Upper lobe of left lung (tissue), 6 donors: Measurements from ENCODE around the gene ARHGEF1. TPM values are rescaled to one million over a fixed set of nuclear protein-coding genes. Genes with fewer than 3 reads are reported as not detected.

Experiments used
- ATAC-seq, 2 donors: fragments of 200-7000 bp; cut with Tn5 transposase; one replicate each; pipeline ENCODE4 v1.9.1; 2022; ENCODE audit warnings: mild to moderate bottlenecking in 2 of 2, moderate library complexity in 2 of 2; ENCODE audit not compliant: low FRiP score in 2 of 2
- DNase-seq, 2 donors: peaks; one replicate each; pipeline ENCODE4 v3.0.0-alpha.2; 2019 to 2020
- H3K27ac ChIP-seq, 4 donors: fragments of 200-600 bp; sonication (generic); one replicate each; pipeline ENCODE4 v1.5.1; 2016 to 2019
- H3K27me3 ChIP-seq, 4 donors: fragments of 200-600 bp; sonication (generic); one replicate each; pipeline ENCODE4 v1.5.1; 2017 to 2019
- H3K36me3 ChIP-seq, 4 donors: fragments of 200-600 bp; sonication (generic); one replicate each; pipeline ENCODE4 v1.5.1; 2016 to 2019
- H3K4me1 ChIP-seq, 4 donors: fragments of 200-600 bp; sonication (generic); one replicate each; pipeline ENCODE4 v1.5.1; 2018 to 2019
- H3K4me3 ChIP-seq, 4 donors: fragments of 200-600 bp; sonication (generic); one replicate each; pipeline ENCODE4 v1.5.1; 2017 to 2019; ENCODE audit warnings: mild to moderate bottlenecking in 2 of 4, moderate library complexity in 1 of 4
- H3K9me3 ChIP-seq, 4 donors: fragments of 200-600 bp; sonication (generic); one replicate each; pipeline ENCODE4 v1.5.1; 2018 to 2019
- EP300 ChIP-seq, 4 donors: sonication (generic); formaldehyde crosslinking; IDR thresholded peaks; one replicate each; pipeline ENCODE4 v1.5.1; 2017; ENCODE audit warnings: antibody characterized with exemption in 4 of 4, control low read depth in 2 of 4
- POLR2A ChIP-seq, 4 donors: fragments of 450-650 bp; IDR thresholded peaks; one replicate each; pipeline ENCODE4 v1.5.1; 2016 to 2017; ENCODE audit warnings: antibody characterized with exemption in 4 of 4, mild to moderate bottlenecking in 2 of 4
- POLR2AphosphoS5 ChIP-seq, 2 donors: sonication (generic); formaldehyde crosslinking; IDR thresholded peaks; one replicate each; pipeline ENCODE4 v1.5.1; 2017; ENCODE audit warnings: antibody characterized with exemption in 2 of 2
- WGBS, 2 donors: methylation state at CpG; one replicate each; pipeline ENCODE4 v1.1.5; 2017 to 2018; 5-methylcytosine and 5-hydroxymethylcytosine counted together
- total RNA-seq, 6 donors: library from RNA; depleted of rRNA in 4 of 6; stranded (reverse); fragments of >200 nt in 4 of 6; gene quantifications; one replicate each; pipeline versions ENCODE4 v1.1.0 to v1.2.1, GENCODE V29; 2016 to 2021
- TF ChIP-seq, protein P1 (sequence below), 6 experiments: fragments of 450-650 bp in 4 of 6; fragments of 200-600 bp in 2 of 6; sonication (generic) in 2 of 6; IDR thresholded peaks; one replicate each; pipeline ENCODE4 v1.5.1; 2016 to 2019; ENCODE audit warnings: antibody characterized with exemption in 6 of 6
- donor health status: DM: no; HTN: no; CAD: no; lungs with moderate emphysema.
- donor health status: DM: no; HTN: yes; CAD: no; lungs with severe emphysema.

The ARHGEF1 gene, protein sequence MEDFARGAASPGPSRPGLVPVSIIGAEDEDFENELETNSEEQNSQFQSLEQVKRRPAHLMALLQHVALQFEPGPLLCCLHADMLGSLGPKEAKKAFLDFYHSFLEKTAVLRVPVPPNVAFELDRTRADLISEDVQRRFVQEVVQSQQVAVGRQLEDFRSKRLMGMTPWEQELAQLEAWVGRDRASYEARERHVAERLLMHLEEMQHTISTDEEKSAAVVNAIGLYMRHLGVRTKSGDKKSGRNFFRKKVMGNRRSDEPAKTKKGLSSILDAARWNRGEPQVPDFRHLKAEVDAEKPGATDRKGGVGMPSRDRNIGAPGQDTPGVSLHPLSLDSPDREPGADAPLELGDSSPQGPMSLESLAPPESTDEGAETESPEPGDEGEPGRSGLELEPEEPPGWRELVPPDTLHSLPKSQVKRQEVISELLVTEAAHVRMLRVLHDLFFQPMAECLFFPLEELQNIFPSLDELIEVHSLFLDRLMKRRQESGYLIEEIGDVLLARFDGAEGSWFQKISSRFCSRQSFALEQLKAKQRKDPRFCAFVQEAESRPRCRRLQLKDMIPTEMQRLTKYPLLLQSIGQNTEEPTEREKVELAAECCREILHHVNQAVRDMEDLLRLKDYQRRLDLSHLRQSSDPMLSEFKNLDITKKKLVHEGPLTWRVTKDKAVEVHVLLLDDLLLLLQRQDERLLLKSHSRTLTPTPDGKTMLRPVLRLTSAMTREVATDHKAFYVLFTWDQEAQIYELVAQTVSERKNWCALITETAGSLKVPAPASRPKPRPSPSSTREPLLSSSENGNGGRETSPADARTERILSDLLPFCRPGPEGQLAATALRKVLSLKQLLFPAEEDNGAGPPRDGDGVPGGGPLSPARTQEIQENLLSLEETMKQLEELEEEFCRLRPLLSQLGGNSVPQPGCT
- total RNA-seq: 100 to 1,000 TPM; 115 to 731 (median 233) TPM

GRCh38 chr19:41882568-41883462, at the start of gene ARHGEF1:
Gene ARHGEF1 (plus strand): TSS chr19:41883184. CDS start chr19:41888083, 4,899 bp downstream.
- Histone ChIP-seq H3K4me1 (peaks cover 36 to 55% (median 42%) of the 10 kb centered on the region in 4 donors), H3K27me3 (no peaks in the 10 kb centered on the region), H3K27ac (peak within 1 kb of the TSS; percentile 92 to 98 (median 96)), H3K9me3 (no peaks in the 10 kb centered on the region), H3K4me3 (peak within 1 kb of the TSS; percentile 76 to 100 (median 96)), H3K36me3 (peaks cover 0 to under 1% (median 0%) of the 10 kb centered on the region in 4 donors)
- WGBS, 2 donors: 3 to 4% methylated on average over 15 to 26 of the region's 80 CpGs
- peak in 1 of 4 donors; percentile 81 for TF ChIP-seq POLR2A (IDR thresholded peaks at IDR 0.05)
- TF ChIP-seq, protein P1, sequence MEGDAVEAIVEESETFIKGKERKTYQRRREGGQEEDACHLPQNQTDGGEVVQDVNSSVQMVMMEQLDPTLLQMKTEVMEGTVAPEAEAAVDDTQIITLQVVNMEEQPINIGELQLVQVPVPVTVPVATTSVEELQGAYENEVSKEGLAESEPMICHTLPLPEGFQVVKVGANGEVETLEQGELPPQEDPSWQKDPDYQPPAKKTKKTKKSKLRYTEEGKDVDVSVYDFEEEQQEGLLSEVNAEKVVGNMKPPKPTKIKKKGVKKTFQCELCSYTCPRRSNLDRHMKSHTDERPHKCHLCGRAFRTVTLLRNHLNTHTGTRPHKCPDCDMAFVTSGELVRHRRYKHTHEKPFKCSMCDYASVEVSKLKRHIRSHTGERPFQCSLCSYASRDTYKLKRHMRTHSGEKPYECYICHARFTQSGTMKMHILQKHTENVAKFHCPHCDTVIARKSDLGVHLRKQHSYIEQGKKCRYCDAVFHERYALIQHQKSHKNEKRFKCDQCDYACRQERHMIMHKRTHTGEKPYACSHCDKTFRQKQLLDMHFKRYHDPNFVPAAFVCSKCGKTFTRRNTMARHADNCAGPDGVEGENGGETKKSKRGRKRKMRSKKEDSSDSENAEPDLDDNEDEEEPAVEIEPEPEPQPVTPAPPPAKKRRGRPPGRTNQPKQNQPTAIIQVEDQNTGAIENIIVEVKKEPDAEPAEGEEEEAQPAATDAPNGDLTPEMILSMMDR (IDR thresholded peaks at IDR 0.05): peak in 1 of 6 experiments; percentile 19
- no peak for TF ChIP-seq EP300 (IDR thresholded peaks at IDR 0.05)
- peak; percentile 8 to 68 for TF ChIP-seq POLR2AphosphoS5 (IDR thresholded peaks at IDR 0.05)
- peak; percentile 78 to 95 for DNase-seq
- peak in 1 of 2 donors; percentile 69 for ATAC-seq

DNA sequence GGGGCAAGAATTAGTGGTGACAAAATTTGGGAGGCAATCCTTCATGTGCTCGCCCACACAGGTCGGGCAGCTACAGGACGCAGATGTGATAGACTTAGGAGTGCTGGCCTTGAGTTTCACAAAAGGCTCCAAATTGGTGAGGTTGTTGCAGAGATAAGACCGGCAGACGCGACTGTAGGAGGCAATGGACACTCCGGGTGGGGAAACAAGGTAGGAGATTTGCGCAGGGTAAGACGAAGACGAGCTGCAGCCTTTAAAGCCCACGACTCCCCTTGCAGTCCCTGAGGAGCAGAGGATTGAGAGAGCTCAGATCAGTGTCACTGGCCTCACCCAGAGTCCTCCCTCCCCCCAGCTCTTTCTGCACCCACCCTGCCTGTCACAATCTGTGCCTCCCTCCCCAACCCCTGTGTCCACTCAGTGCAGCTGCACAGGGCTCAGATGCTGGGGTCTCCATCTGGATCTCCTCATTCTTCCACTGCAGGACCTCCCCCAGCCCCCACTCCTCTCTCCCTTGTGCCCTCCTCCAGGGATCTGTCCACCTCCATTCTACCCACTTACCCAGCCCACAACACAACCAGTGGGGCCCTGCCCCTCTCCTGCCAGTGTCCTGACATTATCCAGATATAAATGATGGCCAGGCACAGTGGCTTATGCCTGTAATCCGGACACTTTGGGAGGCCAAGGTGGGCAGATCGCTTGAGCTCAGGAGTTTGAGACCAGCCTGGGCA, 44.8 kb upstream of the ARHGEF1 start:
- Histone ChIP-seq H3K4me1 (no peaks in the 10 kb centered on the region), H3K4me3 (no peak overlapping the region), H3K27ac (no peak overlapping the region), H3K27me3 (no peaks in the 10 kb centered on the region), H3K36me3 (no peaks in the 10 kb centered on the region), H3K9me3 (no peaks in the 10 kb centered on the region)
- TF ChIP-seq, protein P1 (IDR thresholded peaks at IDR 0.05): no peak
- no peak for TF ChIP-seq EP300 (IDR thresholded peaks at IDR 0.05)
- WGBS, 2 donors: 67% methylated on average over 11 to 13 of the region's 13 CpGs
- DNase-seq: no peak
- no peak for ATAC-seq

- H3K27me3 ChIP-seq: no peaks in the 10 kb centered on the region
- no peaks in the 10 kb centered on the region for H3K4me1 ChIP-seq
- H3K9me3 ChIP-seq: no peaks in the 10 kb centered on the region
- H3K27ac ChIP-seq: no peak overlapping the region
- H3K4me3 ChIP-seq: no peak overlapping the region
- ATAC-seq (no peak), DNase-seq (no peak)
- H3K36me3 ChIP-seq: no peaks in the 10 kb centered on the region
- 63 to 65% methylated on average over 2 of the region's 2 CpGs for WGBS, 2 donors
- TF ChIP-seq POLR2A (IDR thresholded peaks at IDR 0.05): no peak
- TF ChIP-seq POLR2AphosphoS5 (IDR thresholded peaks at IDR 0.05): no peak
- no peak for TF ChIP-seq EP300 (IDR thresholded peaks at IDR 0.05)
- TF ChIP-seq, protein P1 (IDR thresholded peaks at IDR 0.05): no peak
Measured at GRCh38 chr19:41839211-41839610, 43.8 kb upstream of the ARHGEF1 start.

DNA sequence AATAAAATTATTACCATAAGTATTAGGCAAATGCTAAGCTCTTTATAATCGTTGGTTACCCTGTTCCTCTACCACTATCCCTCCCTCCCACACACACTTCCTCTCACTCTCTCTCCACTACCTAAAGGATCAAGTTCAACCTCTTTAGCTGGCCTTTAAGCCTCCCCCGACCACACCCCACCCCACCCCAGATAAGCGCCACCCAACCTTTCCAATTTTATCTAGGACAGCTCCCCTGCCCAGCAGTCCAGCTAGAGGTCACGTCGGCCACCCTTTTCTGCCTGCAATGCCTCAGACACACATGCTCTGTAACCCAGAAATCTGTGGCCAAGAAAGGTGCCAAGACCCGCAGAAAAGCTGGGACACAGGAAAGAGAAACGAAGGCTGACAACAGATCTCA, 39.6 kb upstream of the ARHGEF1 start:
- ATAC-seq (no peak), DNase-seq (no peak)
- no peaks in the 10 kb centered on the region for H3K27me3 ChIP-seq
- TF ChIP-seq POLR2A (IDR thresholded peaks at IDR 0.05) (no peak), POLR2AphosphoS5 (IDR thresholded peaks at IDR 0.05) (no peak), EP300 (IDR thresholded peaks at IDR 0.05) (no peak)
- TF ChIP-seq, protein P1 (IDR thresholded peaks at IDR 0.05): no peak
- H3K4me3 ChIP-seq: no peak overlapping the region
- H3K9me3 ChIP-seq: no peaks in the 10 kb centered on the region
- no peaks in the 10 kb centered on the region for H3K36me3 ChIP-seq
- H3K27ac ChIP-seq: no peak overlapping the region
- 53 to 61% methylated on average over 7 of the region's 7 CpGs for WGBS, 2 donors
- H3K4me1 ChIP-seq: no peaks in the 10 kb centered on the region
